ENCODE results near the gene SEMA3G.

SEMA3G gene

DNA sequence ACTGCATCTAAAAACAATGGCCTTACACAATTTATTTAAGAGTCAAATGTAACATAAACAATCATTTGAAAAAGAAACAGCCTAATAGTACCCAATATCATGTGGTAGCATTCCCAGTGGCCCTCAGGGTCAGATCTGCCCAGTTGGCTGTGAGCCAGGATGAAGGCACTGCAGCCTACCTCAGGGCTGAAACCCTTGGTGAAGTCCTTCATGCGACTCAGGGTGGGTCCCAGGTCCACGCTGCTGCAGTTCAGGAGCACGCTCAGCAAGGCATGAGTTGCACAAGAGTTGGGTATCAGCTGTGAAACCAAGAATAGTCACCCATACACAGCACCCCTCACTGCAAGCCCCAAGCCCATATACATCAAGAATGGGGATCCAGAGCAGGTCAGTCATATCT is 37.1 kb downstream of the SEMA3G start:
- no peak for DNase-seq

DNA sequence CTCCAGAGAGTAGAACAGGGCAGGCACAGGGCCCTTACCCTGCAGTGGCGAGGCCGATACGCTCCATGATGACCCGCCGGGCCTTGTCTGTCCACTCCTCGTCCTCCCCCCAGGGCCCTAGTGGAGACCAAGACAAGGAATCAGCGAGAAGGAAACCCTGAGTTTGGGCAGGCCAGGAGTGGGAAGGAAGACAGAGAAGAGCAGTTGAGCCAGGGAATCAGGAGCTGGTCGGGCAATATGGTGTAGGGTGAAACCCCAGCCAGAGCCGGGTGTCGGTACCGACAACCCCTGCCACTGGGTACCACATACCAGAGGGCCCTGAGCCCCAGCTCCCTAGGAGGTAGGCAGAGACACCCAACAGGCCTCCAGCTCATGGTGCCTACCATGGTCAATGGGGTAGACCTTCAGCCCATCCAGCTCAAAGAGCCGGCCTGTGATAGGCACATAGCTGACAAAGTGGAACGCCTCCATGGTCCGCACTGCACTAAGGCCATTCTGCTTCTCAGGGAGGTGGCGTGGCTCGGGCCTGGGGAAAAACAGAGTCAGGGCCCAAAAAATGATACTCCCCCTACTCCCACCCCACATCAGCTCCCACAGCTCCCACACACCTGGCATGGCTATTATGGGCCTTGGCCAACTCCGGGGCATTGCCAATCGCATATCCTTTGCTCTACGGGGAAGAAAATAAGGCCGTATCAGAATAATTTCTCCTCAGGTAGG is 38.0 kb downstream of the SEMA3G start:
- DNase-seq, result no peak

DNA sequence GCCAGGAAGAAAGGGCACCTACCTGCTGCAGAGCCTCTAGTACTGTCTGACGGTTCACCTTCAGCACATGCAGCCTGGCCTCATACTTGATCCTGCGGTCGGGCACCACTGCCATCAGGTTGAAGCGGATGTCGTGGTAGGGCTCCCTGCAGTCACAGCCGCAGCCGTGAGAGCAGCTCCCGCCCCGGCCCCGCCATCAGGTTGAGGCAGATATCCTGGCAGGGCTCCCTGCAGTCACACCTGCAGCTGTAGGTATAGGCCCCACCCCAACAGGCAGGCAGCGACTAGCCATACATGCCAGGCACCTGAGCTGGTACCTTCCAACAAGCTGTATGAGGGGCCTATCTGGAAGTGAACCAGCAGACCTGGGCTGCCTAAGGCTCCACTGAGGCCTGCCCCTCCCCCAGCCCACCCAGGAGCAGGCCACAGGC is 38.7 kb downstream of the SEMA3G start:
- no peak for DNase-seq

DNA sequence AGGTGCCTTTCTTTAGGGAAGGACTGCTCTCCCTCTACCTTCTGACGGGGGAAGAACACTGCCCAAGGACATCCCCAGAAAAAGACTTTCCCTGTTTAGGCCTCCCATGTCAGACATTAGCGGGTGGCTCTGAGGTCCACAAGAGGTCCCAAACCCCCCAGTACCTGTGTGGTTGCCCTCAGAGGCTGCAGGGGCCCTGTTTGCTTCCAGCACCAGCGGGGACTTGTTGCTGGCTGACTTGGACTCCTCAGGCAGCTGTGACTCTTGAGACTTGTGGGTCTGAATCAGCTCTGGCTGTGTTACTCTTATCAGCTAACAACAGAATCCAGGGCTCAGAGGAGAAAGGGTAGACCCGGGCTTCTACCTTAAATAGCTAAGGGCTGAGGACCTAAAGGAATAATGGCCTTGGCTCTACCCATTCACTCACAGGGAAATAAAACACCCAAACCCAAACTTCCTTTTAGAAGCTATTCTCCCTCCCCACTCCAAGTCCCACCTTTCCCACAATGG is 39.2 kb downstream of the SEMA3G start:
- no peak for DNase-seq

DNA sequence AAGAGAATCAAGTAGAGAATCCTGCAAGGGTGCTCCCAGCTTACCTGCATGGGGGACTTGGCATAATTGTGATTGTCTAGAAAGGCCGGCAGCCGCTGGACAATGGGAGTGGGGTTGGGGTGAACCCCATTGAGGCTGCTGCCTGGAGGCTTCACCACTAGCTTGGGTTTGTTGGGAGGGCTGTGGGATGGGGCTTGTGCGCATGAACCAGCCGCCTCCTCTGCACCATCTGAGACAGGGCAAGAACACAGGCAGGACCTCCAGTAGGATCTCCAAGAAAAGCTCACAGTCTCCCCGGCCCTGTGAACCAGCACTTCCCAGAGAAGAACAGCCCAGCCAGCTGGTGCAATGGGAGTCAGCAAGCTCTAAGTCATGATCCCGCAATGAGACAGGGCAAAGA is 39.8 kb downstream of the SEMA3G start:
- DNase-seq, result no peak

DNA sequence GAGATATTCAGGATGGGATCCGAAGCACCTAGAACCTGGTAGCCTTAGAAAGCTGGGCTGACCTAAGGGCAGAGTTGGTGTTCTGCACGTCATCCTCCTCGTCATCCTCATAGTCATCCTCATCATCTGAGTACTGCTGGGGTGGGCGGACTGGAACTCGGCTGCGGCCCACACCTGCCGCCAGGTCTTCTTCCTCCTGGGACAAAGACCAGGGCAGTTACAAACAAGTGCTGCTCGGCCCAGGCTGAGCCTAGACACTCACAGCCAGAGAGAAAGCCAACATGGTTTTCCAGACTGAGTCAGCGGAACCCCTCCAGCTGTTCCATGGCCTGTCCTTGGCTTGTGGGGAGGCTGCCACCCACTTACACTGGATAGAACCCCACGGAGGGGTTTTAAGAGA is 40.5 kb downstream of the SEMA3G start:
- no peak for DNase-seq

DNA sequence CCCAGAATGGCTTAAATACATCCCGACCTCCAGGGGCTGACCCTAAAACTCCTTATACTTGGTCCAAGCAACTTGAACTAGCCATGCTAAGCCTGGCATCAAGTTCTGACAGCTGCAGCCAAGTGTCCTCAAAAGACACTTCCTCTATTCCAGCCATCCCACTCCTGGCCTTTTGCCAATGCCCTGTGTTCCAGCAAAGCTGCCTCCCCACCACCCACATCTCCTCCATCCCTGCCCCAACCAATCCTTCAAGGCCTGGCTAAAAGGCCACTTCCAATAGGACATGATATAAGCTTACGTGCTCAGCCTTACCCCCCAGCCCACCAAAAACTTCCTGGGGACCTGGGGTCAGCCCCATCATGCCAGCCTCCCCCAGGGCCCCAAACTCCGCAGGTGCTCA is 40.9 kb downstream of the SEMA3G start:
- DNase-seq, result no peak

DNA sequence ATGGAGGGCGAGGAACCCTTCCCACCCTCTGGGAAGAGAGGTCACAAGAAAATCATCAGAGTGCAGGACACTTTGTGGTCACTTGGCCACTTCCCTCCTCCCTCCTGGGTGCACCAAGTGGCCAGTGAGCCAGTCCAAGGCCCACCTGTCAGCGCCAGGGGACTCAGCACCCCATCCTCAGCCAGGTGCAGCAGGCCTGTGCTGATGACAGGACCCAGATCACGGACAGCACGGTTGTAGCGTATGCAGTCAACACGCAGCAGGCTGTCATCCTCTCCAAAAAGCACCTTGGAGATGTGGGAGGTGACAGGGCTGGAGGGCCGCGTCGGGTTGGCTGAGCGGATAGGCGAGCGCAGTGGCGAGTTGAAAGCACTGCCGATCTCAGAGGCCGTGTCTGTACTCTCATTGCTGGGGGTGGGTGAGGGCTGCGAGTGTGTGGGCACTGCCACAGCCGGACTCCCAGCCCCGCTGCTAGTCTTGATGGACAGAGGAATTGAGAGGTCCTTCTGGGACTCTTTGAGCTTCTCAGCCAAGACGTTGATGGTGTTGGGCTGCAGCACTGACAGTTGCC is 41.5 kb downstream of the SEMA3G start:
- DNase-seq, result no peak

DNA sequence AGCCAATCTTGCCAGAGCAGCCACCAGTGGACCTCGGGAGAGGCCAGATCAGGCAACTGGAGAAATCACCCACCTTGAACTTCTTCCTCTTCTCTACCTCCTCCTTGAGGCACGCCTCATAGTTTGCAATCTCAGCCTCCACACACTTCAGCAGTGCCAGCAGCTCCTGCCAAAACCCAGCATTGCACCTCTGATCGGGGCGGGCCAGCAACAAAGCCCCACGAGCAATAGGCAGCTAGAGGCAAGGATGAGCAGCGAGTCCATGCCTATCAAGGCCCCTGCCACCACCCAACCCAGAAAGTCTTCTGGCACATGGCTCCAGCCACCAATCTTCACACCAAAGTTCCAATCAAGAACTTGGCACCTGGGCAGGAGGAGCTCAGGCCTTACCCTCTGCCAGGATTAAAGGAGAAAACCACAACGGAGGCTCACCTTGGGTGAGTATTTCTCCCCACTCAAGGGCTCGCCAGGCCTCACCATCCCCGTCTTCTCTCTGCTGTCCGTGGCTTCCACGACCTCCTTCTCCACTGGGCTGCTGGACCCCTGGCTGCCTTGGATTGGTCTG is 42.1 kb downstream of the SEMA3G start:
- no peak for DNase-seq

DNA sequence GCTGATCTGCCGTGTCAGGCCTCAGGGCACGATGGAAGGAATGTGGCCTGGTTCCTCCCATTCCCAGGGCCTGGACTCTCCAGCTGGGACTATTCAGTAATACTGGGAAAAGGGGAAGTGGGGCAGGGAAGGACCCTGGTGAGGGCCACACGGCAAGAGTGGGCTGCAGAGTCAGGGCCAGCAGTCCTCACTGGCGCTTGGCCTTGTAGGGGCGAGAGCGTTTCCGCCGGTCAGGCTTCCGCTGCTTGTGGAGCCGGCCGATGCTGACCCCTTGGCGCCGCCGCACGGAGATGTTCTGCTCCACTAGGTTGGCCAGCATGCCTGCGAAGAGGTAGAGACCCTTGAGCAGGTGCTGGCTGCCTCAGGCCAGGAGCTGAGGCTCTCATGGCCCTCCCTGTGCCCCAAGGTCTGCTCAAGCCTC is 42.8 kb downstream of the SEMA3G start:
- no peak for DNase-seq

DNA sequence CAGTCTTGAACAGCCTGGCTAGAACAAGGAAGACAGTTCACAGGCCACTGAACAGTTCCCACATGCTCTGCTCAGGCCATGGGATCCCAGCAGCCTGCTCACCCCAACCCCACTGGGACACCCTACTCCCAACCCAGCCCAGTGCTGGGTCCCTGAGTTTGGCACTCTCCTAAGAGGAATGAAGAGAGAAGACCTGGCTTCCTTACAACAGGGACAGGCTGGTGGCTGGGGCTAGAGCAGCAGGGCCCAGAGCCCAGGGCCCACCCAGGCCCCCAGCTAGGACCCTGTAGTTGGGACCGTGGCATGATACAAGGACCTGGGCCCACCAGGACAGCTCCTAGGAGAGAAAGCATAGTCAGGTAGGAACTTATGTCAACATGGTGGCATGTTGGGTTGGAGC is 43.4 kb downstream of the SEMA3G start:
- no peak for DNase-seq

DNA sequence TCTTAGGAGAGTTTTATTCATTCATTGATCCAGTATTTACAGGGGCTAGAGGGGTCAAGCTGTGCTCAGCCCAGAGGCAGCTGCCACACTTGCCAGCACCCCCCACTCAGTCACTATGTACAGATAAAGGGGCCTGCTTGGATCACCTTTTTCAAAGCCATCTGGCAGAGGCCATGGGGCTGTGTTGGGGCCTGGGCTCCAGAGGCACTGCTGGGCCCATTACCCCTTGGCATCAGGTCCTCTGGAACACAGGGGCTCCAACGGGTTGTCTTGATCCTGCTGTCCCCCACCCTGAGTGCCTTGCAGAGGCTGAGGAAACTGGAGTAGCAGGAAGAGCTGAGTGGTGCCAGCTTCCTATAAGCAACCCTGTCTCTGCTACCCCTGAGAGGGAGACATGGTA is 43.9 kb downstream of the SEMA3G start:
- no peak for DNase-seq

DNA sequence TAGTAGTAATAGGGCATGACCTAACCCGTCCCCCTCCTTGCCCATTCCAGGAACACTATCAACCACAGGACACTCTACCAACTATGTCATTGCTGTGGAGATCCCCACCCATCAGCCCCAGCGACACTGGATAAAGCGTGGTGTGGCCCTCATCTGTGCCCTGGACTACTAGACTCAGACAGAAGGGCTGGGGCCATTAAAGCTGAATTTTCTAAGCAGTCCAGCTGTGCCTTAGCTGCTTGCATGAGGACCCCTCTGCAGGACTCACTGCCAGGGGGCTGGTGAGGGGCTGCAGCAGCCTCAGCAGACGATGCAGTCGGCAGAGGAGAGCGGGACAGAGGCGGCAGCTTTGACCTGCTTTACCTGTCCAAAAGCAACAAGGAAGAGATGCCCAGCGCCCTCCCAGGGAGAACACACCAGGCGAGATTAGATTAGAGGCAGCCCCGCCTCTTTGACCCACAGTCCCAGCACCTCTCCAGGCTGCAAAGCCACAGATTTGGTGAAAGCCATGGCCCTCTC is 44.6 kb downstream of the SEMA3G start:
- no peak for DNase-seq

DNA sequence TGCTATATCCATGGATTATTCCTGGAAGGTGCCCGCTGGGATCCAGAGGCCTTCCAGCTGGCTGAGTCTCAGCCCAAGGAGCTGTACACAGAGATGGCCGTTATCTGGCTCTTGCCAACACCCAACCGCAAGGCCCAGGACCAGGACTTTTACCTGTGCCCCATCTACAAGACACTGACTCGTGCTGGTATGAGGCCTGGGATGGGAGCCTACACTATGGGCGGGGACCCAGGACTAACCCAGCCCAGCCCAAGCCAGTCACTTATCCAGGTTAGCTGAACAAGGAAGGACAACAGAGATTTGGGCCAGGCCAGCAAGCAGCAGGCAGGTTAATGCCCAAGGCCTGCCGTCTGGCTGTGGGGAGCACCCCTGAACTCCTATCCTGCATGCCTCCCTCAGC is 45.3 kb downstream of the SEMA3G start:
- no peak for DNase-seq

DNA sequence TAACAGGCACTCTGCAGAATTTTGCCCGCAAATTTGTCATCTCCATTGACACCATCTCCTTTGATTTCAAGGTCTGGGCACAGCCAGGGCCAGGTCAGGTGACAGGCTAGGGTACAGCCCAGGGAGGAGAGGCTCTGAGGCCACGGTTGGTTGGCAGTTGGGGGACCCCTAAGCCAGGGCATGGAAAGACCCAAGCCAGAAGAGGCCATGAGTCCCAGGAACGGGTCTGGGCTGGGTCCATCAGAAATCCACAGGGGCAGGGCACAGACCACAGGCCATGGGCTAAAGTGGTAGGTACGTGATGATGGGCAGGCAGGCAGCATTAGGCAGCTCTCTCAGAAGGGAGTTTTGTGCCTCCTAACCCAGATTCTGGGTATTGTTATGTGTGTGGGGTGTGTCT is 45.8 kb downstream of the SEMA3G start:
- no peak for DNase-seq

DNA sequence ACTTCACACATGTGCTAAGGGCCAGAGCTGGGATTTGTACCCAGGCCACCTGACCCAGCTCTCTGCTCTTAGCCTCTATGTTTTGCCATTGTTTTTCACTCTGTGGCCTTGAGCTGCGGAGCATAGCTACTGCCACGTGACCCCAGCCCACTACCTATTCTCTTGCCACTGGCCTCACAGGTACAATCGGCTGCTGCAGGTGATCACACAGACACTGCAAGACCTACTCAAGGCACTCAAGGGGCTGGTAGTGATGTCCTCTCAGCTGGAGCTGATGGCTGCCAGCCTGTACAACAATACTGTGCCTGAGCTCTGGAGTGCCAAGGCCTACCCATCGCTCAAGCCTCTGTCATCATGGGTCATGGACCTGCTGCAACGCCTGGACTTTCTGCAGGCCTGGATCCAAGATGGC is 46.2 kb downstream of the SEMA3G start:
- DNase-seq, result no peak

DNA sequence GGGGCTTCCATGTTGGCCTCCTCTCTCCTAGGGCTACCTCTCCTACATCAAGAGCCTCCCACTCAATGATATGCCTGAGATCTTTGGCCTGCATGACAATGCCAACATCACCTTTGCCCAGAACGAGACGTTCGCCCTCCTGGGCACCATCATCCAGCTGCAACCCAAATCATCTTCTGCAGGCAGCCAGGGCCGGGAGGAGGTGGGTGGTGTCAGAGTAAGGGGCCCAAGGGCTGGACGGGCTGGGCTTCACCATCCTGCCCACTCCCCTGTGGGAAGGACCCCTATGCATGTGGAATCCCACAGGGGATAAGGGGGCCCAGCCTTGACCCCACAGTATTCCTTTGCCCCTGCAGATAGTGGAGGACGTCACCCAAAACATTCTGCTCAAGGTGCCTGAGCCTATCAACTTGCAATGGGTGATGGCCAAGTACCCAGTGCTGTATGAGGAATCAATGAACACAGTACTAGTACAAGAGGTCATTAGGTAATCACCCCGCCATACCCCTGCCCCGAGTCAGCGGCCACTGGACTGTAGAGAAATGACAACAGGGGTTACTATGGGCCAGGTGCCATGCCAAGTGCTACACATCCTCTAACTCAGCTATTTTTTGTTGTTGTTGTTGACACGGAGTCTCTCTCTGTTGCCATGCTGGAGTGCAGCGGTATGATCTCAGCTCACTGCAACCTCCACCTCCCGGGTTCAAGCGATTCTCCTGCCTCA is 47.1 kb downstream of the SEMA3G start:
- no peak for DNase-seq

DNA sequence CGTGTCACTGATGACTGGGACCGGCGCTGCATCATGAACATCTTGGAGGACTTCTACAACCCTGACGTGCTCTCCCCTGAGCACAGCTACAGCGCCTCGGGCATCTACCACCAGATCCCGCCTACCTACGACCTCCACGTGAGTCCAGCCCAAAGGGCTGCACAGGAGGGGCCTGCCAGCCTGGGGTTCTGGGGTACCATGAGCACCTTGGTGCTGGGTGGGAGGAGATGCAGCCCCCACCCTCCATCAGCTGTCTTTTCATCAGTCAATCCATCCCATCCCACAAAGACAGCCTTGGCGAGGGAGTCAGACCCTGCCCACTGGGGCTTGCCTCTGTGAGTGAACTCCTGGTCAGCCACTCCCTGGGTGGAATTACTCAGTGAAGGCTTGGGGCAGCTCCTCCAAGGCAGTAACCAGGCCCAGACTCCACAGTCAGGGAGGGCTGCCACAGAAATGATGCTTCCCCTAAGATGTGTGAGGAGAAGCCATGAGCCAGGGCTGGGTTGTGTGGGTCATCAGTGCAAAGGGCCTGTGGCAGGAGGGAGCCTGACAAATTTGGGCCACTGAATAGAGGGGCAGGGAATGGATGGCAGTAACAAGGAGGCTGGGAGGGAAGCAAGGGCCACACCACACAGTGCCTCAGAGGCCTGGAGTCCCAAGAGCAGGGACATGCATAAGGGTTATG is 47.9 kb downstream of the SEMA3G start:
- DNase-seq, result no peak

DNA sequence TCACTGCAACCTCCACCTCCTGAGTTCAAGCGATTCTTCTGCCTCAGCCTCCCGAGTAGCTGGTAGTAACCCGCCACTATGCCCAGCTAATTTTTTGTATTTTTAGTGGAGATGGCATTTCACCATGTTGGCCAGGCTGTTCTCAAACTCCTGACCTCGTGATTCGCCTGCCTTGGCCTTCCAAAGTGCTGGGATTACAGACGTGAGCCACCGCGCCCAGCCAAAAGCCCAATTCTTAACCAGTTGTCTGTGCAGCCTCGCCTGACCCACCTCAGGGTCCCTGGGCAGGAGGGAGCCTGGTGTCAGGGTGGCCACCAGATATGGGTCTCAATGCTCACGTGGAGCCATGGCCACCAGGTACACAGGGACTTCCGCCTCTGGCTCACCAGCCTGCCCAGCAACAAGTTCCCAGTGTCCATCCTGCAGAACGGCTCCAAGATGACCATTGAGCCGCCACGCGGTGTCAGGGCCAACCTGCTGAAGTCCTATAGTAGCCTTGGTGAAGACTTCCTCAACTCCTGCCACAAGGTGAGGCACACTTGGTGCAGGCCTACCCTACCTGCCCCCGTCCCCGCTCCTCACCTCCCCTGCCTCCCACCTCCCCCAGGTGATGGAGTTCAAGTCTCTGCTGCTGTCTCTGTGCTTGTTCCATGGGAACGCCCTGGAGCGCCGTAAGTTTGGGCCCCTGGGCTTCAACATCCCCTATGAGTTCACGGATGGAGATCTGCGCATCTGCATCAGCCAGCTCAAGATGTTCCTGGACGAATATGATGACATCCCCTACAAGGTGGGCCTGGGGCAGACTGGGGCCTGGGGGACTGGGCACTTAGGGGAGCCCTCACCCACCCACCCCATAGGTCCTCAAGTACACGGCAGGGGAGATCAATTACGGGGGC is 48.6 kb downstream of the SEMA3G start:
- no peak for DNase-seq

DNA sequence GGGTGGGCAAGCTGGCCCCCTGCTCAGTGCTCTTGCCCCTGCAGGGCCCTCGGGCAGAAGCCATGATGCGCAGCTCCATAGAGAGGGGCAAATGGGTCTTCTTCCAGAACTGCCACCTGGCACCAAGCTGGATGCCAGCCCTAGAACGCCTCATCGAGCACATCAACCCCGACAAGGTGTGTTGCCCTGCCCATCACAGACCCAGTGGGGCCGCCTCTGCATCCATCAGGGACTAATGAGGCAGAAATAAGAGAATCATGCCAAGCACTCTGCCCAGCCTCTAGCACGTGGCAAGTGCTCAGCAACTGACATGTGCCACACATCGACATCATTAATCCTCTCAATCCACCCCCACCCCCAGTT is 49.4 kb downstream of the SEMA3G start:
- DNase-seq, result no peak

DNA sequence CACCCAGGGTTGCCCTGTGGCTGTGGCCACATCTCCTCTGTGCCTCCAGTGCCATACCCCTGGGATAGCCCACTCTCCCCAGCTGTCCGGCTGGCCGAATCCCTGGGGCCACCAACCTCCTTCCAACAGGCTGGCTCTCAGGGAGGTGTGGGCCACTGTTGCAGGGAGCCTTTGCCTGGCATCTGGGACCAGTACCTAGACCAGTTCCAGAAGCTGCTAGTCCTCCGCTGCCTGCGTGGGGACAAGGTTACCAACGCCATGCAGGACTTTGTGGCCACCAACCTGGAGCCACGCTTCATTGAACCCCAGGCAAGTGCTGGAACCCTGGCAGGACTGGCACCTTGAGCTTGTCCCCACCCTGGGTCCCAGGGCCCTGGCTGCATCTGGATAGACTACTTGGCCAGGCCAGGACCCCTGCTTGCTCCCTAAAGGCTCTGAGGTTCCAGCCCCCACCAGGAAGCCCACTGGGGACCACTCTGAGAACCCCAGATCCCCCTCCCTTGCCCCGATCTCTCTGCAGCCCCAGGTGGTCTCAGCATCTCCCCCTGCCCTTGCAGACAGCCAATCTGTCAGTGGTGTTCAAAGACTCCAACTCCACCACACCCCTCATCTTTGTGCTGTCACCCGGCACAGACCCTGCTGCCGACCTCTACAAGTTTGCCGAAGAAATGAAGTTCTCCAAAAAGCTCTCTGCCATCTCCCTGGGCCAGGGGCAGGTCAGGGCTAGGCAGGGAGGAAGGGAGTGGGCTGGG is 50.0 kb downstream of the SEMA3G start:
- DNase-seq, result no peak
